HL-60 (cell line): Measurements from ENCODE around the gene ZFAND6.

Experiments used
- DNase-seq, 2 experiments: peaks; one replicate each; pipeline ENCODE4 v3.0.0-alpha.2; 2010 to 2020; ENCODE audit warnings: low read depth in 1 of 2, low spot score in 1 of 2
- H3K27ac ChIP-seq: fragments of 250-450 bp; sonication (Bioruptor Pico); replicated peaks from 2 replicates; pipeline ENCODE4 v1.5.1; 2020; ENCODE audit warnings: mild to moderate bottlenecking, moderate library complexity
- H3K27me3 ChIP-seq: fragments of 250-450 bp; sonication (Bioruptor Pico); 2 replicates; pipeline ENCODE4 v1.5.1; 2021; ENCODE audit warnings: mild to moderate bottlenecking, moderate library complexity; ENCODE audit not compliant: insufficient read depth, poor library complexity, severe bottlenecking
- H3K4me3 ChIP-seq: replicated peaks from 2 replicates; pipeline ENCODE4 v1.5.1; 2011; ENCODE audit warnings: mild to moderate bottlenecking, control low read depth, low read length; ENCODE audit not compliant: insufficient read depth
- CTCF ChIP-seq: IDR thresholded peaks from one replicate; pipeline ENCODE4 v1.5.1; 2011; ENCODE audit warnings: low read length, control low read depth, inconsistent platforms; ENCODE audit not compliant: insufficient read depth
- GABPA ChIP-seq: IDR thresholded peaks from 2 replicates; pipeline ENCODE4 v1.6.1; 2012; ENCODE audit warnings: low read depth
- POLR2AphosphoS5 ChIP-seq: IDR thresholded peaks from 2 replicates; pipeline ENCODE4 v1.6.1; 2012; ENCODE audit warnings: low read depth
- REST ChIP-seq: IDR thresholded peaks from 2 replicates; pipeline ENCODE4 v1.6.1; 2012; ENCODE audit warnings: low read depth; ENCODE audit not compliant: insufficient replicate concordance
- SPI1 ChIP-seq: IDR thresholded peaks from 2 replicates; pipeline ENCODE4 v1.6.1; 2012; ENCODE audit warnings: low read depth, mild to moderate bottlenecking, borderline replicate concordance

The ZFAND6 gene

GRCh38 chr15:80100247-80100646 is 40.8 kb downstream of the ZFAND6 start:
- Histone ChIP-seq H3K27ac (no peak overlapping the region), H3K27me3 (no peaks in the 10 kb centered on the region), H3K4me3 (no peak overlapping the region)
- no peak for DNase-seq
- TF ChIP-seq SPI1 (no peak), POLR2AphosphoS5 (no peak), REST (no peak), CTCF (no peak), GABPA (no peak)

GRCh38 chr15:80105193-80105592 is 45.7 kb downstream of the ZFAND6 start:
- no peak for TF ChIP-seq GABPA
- no peak for TF ChIP-seq CTCF
- TF ChIP-seq POLR2AphosphoS5, result no peak
- TF ChIP-seq REST, result no peak
- no peak for TF ChIP-seq SPI1
- no peak for DNase-seq
- no peak overlapping the region for H3K27ac ChIP-seq
- H3K4me3 ChIP-seq, result no peak overlapping the region
- no peaks in the 10 kb centered on the region for H3K27me3 ChIP-seq

- Histone ChIP-seq H3K27ac (no peak overlapping the region), H3K4me3 (no peak overlapping the region), H3K27me3 (no peaks in the 10 kb centered on the region)
- no peak for TF ChIP-seq REST
- no peak for TF ChIP-seq POLR2AphosphoS5
- TF ChIP-seq CTCF, result no peak
- no peak for TF ChIP-seq GABPA
- no peak for DNase-seq
Observed at GRCh38 chr15:80105595-80105994, 46.1 kb downstream of the ZFAND6 start.
